Head of caudate nucleus (tissue), 42 donors: Measurements from ENCODE around the gene SLC22A5.

ENCODE experiments used
- DNase-seq, 42 donors: peaks; one replicate each; pipeline versions ENCODE4 v3.0.0 to v3.0.0-alpha.2; 2020 to 2021; ENCODE audit warnings: mixed read lengths in 7 of 42
- intact Hi-C: fragments of 100-400 bp; cut with DNase I; formaldehyde crosslinking; loops from one replicate; pipeline ENCODE4 v1.15.0; 2022

Gene SLC22A5

GRCh38 chr5:132421462-132421861 lies 52.0 kb downstream of the SLC22A5 start:
- peak in 1 of 42 donors; percentile 18 for DNase-seq
- intact Hi-C loops = no loop called here

GRCh38 chr5:132422720-132423437 lies 53.4 kb downstream of the SLC22A5 start:
- intact Hi-C loops = no loop called here
- peak in 1 of 42 donors; percentile 34 for DNase-seq

DNA sequence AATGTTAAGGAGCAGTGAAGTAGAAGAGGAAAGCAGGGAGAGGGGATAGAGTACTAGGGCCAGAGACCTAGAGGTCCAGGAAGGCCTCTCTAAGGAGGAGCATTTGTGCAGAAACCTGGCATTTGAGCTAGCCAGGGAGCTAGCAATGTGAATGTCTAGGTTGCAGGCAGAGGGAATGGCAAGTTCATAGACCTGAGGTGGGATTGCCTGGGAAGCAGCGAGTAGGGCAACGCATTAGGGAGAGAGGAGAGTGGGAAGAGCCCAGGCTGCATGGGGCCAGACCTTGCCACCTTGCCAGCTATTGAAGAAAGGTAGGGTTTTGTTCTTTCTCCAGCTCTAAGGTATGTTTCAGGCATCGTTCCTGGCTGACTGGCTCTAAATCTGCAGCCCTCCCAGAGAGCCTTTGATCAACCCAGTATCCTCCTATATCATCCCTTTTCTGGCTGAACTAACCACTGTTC lies 54.0 kb downstream of the SLC22A5 start:
- intact Hi-C loops = no loop called here
- DNase-seq = peak in 1 of 42 donors; percentile 12

GRCh38 chr5:132424167-132424880 lies 54.8 kb downstream of the SLC22A5 start:
- DNase-seq = peak in 1 of 42 donors; percentile 15
- intact Hi-C loops = no loop called here

DNA sequence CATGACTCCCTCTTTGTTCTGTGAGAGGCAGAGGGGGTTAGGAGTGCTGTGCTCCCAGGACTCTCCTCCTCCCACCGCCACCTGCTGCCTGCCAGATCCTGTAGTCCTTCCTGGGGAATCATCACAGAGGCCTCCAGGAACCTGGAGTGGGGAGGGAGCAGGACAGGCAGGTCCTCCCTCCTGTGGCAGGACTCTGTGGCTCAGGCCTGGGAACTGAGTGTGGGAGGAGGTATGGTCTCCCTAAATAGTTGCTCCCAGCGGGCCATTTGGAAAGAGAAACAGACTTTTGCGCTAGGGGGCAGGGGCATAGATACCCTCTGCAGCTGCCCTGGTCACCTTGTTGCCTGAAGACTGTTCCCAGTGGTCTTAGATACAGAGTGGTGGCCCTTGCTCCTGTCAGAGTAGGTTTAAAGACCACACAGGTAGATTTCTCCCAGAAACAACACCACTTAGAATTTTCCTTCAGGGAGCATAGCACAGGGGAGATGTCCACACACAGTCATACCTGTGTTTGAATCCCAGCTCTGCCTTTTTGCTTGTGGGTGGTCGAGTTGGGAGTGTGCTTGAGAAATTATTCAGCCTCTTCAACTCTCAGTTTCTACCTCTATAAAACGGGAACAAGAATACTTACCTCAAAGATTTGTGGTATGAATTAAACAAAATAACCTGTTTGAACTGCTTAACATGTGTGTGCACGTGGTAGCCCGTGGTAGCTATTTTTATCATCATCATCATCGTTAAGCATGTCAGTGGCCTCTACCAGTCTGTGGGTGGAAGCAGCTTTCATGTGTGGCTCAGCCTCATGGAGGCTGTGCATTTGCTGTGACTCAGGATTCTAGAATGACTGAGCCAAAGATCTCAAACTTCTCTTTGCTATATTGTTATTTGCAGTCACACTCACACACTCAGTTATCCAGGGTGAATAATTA lies 55.8 kb downstream of the SLC22A5 start:
- peak in 8 of 42 donors; percentile 19 to 60 (median 38) for DNase-seq
- intact Hi-C loops = no loop called here

- DNase-seq = peak in 1 of 42 donors; percentile 4
- intact Hi-C loops = no loop called here
Measured at GRCh38 chr5:132425975-132426524, 56.5 kb downstream of the SLC22A5 start.

GRCh38 chr5:132426525-132427138 lies 57.1 kb downstream of the SLC22A5 start:
- peak in 13 of 42 donors; percentile 23 to 78 (median 48) for DNase-seq
- intact Hi-C loops = no loop called here

- peak in 15 of 42 donors; percentile 16 to 60 (median 30) for DNase-seq
- intact Hi-C loops = no loop called here
Measured at GRCh38 chr5:132427281-132428146, 58.0 kb downstream of the SLC22A5 start.

DNA sequence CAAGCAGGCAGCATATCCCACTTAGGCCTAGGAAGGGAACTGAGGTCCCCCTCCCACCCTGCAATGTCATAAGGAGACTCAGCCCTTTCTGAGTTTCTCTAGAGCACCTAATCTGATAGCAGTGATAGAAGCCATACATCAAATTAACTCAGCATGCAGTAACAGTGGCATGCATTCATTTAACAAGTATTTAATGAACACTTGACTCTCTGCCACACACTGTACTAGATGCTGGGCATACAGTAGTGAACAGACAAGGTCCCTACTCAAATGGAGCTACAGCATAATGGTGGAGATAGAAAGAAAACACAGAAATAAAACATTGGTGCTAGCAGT lies 58.6 kb downstream of the SLC22A5 start:
- intact Hi-C loops = no loop called here
- no peak for DNase-seq

GRCh38 chr5:132428484-132429462 lies 59.3 kb downstream of the SLC22A5 start:
- intact Hi-C loops = no loop called here
- DNase-seq = peak in 1 of 42 donors; percentile 2

DNA sequence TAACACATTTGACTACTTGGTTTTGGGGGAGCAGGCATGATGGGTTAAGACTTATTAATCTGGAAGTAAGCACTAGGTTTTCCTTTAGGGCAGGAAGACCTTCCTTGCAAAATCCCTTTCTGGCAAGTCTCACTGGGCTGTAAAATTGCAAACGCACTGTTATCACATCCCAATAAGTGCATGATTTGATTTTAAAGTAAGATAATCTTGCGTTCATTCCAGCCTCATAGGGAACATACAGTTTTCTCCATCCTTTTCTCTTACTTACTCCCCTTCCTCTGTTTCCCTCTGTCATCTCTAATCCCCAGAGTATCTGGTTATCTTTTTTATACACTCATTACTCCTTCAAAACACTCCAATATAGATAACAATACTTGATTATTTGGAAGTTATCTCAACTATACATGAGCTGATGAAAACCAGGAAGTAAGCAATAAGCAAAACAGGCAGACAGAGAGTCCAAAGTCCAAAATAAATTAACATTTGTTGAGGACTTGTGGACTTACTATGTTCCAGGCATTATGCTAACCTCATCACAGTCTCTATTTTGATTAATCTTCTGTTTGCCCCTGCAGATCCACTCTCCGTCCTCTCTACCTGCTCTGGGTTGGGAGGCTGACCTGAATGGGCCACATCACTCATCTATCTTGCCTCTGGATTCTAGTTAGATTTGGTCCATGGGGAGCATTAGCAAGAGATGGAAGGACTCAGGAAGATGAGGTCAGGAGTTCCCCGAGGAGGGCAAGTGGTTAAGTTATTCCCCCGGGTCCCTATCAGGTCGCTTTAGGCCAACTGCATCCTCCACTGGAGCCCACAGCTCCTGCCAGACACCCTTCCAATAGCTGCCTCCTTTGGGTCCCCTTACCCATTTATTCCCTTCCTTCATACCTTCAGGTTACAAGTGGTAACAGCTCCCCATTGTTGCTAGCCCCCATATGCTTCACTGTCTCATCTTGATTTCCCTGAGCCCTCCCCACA lies 60.2 kb downstream of the SLC22A5 start:
- no peak for DNase-seq
- intact Hi-C loops = no loop called here

- intact Hi-C loops = no loop called here
Measured at GRCh38 chr5:132430746-132431145, 61.2 kb downstream of the SLC22A5 start.

GRCh38 chr5:132431632-132432031 lies 62.1 kb downstream of the SLC22A5 start:
- DNase-seq = no peak
- intact Hi-C loops = no loop called here

More at GRCh38 chr5:132430746-132431145, 61.2 kb downstream of the SLC22A5 start:
- DNase-seq = no peak

DNA sequence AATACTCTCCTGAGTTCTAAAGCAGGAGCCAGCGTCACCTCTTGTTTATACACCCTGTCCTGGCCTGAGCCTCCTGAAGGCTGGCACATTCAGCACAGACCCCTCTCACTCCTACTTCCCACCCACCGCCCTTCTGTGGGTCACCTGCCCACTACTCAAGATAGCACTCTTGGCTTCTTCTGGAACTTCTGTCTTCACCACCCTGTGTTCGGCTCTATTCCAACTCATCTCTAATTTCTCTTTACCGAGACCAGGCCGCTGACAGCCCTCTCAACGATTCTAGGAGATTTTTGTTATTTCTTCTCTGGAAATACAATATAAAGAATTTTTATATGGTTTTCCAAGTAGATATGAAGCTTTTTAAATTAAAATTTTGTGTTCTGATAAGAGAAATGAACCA lies 63.6 kb downstream of the SLC22A5 start:
- intact Hi-C loops = no loop called here
- DNase-seq = no peak
